ENCODE data around the gene DKK2.
"Not testable (repeated sequence)": the region's sequence is repeated elsewhere in the genome, so short reads cannot be mapped to it uniquely, and the experiment has no call there.

Gene DKK2

DNA sequence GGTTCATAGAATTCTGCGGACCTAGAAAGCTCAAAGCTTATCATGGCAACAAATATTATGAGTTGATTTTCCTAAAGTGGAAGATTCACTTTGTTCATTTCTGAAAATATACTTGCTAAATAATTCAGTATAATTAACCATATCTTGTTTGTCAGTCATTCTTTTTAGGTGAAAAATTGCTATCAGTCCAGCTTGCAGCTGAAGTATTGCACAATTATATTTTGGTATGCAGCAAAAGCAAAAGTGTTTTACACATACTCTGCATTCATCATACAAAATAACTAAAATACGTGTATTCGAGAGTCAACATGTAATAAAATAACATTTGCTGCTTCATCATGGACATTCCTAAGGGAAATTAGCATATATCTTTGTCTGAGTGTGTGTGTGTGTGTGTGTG, 24.8 kb downstream of the DKK2 start:
- no peak for DNase-seq

DNA sequence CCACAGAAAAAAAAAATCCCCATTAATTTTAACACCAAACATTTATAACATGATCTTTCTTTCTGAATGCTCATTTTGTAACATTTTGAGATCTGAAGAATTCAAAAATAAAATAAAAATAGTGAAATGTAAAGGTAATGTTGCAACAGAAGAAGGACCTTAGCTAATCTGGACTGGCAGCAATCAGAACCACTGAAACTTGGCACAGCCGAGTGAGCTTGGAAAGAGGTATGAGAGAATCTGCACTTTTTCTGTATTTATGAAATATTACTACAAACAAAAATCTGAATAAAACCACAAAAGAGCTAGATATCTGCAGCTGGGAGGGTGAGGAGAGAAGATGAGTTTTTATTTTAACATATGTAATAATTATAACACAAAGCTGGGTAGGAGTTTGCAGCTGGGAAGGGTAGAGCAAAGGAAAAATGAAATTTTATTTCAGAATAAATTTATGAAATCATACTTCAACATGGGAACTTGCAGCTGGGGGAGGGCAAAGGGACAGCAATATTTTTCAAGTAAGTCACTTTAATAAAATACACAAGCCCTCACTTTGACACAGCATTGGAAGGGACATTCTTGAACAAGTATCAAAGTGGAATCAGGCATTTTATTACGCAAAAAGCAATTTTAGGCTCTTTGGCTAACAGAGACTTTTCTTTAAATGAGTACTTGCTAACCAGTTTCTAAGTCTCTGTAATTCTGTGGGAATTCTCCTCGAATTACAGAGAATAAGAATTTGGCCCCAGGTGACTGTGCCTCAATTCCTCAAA, 26.7 kb downstream of the DKK2 start:
- no peak for DNase-seq

DNA sequence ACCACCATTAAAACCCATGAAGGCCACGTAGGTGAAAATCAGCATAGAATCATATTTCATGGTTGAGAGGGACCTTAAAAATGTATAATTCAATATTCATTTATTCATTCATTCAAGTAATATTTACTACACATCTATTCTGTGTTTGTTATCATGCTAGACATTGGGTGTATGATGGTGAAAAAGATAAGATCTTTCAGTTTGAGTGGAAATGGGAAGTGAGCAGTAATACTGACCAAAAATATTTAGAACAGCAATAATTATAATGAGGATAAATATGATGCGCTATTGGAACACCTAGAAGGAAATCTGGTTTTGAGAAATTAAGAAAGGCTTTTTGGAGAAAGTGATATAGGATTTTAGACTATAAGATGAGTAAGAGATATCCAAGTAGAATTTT, 28.0 kb downstream of the DKK2 start:
- no peak for DNase-seq

DNA sequence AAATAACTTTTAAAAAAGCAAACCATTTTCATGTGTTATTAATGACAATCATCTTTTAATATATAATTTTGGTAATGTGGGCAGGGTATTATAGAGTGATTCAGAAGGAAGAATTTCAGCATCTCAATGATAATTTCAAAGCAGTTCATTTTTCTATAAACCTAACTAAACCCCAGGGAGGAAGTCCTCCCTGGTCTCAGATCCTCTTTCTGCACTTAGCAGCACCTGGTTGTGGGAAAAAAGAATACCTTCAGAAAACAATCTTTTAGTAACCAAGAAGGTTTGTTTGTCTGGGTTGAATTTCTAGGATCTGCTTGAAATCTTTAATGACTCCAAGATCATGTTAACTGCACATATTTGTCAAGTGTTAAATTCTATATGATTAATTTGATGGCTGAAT, 29.9 kb downstream of the DKK2 start:
- DNase-seq = no peak

DNA sequence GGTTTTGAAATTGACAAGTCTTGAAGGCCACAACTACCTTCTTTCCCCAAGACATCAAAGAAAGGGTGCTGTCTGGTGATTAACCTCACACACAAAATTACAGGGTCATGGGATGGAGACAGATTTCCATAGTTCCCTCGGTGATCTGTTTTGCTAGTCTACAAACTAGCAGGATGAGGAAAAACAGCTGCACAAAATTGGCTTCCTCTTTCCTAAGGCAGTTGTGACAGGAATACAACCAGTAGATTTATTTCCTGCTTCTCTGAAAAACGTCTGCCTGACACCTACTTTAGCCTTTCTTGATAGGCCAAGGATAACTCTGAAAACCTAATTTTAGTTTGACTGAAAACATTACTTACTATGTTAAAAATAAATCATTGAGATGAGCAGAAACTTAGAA, 39.6 kb downstream of the DKK2 start:
- DNase-seq = no peak

DNA sequence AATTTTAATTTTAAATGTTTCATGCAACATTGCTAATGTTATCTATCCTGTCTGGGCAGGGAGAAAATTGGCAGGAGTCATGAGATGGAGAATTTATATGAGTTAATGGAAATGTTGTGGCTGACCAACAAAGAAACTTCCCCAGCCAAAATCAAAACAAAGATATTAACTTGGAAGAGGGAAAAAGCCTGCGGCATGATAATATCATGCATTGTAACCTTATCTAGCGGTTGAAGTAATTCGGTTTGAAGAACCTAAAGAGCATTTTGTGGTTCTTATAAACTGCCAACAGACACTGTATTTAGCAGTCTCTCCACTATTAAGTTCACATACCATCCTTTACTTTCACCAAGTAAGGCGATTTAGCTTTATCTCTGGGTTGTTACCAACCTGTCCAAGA, 42.3 kb downstream of the DKK2 start:
- no peak for DNase-seq

DNA sequence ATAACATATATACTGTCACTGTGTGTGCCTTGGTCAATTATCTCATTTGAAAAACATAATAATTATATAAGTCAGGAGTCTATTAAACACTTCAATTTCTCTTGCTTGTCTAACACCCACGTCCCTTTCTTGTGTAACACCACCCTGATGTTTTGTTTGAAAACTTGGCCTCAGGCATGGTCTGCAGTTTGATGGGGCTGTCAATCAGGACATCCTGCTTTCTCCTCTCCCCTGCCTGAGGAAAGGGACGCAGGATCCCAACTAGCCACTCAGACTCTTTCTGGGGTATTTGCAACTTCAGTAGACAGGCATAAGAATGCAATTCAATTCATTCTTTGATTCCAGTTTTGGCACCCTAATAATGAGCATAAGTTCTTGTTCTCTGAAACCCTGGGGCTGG, 48.8 kb downstream of the DKK2 start:
- no peak for DNase-seq

DNA sequence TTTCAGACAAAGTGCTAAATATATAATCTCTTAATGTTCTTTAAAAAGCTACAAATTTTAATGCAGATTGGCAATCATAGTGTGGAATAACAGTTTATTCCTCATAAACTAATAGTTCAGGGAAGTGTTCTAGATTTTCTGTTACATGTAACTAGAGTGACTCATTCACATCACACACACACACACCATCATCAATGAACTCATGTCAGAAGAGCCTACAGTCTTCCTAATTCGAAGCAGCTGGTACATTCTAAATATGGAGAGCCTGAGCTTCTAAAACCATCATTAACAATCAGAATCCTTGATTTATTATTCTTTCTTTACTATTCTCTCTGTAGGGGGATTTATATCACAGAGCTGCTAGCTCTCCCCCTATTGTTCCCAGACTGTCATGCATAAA, 49.6 kb downstream of the DKK2 start:
- DNase-seq = no peak

DNA sequence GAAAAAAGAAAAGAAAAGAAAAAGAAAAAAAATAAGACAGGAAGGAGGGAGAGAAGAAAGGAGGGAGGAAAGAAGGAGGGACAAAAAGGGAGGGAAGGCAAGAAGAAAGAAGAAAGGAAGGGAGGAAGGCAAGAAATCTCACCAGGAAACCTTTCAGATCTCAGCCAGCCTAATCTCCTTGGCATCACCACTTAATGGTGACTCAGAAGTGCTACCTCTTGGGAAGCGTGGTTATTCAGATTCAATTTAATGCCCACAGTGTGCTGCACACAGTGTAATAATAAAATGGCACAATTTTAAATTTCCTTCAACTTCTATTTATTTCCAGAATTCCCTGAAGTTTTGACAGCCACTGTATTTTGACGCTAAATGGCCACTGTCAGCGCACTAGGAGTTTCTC, 50.3 kb downstream of the DKK2 start:
- no peak for DNase-seq

DNA sequence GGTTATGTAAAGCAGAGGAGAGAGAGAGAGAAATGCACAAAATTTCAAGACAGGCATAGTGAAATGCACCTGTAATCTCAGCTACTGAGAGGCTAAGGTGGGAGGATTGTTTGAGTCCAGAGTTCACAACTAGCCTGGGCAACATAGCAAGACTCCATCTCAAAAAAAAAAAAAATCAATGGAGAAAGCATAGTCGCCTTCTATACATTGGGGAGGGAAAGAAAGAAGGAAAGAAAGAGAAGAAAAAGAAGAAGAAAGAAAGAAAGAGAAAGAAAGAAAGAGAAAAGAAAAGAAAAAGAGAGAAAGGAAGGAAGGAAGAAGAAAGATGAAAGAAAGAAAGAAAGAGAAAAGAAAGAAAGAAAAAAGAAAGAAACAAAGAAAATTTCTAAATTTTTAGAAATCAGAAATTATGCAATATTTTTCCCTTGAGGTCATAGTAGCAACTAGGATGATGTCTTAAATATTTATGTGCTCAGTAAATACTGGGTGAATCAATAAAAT, 53.4 kb downstream of the DKK2 start:
- DNase-seq = no peak

DNA sequence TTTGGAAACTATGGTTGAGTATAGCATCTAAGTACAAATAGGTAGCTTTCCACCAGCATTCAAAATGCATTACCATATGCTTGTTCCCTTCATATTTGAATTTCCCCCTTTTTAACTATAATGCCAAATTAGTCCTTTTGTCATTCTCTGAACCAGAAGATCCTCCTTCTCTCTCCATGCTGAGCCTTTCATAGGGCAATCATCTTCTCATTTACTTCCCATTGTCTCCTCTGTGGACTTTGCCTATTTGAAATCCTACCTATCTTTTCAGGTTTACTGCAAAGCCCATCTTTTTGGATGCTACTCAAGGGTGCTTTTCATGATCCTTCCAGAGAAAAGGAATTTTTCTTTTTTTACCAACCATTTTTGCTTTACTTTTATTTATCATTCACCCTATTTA, 54.7 kb downstream of the DKK2 start:
- no peak for DNase-seq

DNA sequence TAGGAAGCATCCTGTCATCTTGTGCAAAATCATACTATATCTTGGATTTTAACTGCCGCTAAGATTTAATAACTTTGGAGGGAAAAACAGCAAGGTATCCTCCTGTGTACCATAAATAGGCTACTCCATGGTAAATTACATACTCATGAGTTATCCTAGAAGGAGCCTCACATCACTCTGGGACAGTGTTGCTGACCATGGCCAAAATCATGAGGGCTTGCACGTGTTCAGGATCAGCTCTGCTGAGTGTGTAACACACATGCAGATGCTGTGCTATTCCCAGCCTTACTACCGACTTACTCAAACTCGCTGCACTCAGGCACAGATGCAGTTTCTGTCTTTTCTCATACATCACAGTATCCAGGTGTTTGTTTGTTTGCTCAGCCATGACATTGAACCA, 56.6 kb downstream of the DKK2 start:
- DNase-seq = no peak

DNA sequence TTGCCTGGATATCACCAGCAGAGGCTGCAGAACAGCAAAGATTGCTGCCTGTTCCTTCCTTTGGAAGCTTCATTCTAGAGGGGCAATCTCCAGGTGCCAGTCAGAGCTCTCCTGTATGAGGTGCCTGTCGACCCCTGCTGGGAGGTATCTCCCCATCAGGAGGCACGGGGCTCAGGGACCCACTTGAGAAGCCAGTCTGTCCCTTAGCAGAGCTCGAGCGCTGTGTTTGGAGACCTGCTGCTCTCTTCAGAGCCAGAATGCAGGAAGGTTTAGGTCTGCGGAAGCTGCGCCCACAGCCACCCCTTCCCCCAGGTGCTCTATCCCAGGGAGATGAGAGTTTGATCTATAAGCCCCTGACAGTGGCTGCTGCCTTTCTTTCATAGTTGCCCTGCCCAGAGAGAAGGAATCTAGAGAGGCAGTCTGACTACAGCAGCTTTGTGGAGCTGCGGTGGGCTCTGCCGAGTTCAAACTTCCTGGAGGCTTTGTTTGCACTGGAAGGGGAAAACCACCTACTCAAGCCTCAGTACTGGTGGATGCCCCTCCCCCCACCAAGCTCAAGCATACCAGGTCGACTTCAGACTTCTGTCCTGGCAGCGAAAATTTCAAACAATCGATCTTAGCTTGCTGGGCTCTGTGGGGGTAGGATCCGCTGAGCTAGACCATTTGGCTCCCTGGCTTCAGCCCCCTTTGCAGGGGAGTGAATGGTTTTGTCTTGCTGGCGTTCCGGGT, 57.9 kb downstream of the DKK2 start:
- no peak for DNase-seq

DNA sequence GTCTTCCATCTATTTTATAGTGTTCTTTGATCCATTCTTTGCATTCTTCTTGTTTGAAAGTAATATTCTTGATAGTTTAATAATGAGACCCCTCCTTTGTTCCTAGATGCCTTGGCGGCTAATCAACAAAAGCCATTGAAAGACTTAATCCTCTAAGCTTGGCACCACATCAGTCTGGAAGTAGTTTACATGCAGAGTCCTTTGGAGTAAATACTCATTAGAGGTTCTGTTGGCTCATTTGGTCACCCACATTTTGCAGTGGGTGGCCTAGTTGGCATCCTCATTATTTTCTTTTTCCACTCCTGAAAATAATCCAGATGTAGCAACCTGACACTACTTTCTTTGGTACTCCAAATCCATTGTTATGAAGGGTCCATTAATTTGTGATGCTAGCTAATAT, 64.5 kb downstream of the DKK2 start:
- DNase-seq = no peak

DNA sequence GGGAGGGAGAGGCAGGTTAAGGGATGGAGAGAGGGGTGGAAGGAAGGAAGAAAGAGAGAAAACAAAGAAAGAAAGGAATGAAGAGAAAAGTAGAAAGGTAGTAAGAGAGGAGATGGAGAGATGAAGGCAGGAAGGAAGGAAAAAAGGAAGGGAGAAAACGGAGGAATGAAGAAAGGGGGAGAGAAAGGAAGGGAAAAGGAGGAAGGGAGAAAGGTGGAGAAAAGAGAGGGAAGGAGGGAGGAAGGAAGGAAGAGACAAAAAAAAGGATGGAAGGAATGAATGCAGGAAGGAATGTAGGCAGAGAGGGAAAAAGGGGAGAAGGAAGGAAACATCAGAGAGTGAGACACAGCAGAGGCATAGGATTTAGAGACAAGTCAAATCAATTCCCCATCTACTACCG, 68.2 kb downstream of the DKK2 start:
- DNase-seq = no peak

DNA sequence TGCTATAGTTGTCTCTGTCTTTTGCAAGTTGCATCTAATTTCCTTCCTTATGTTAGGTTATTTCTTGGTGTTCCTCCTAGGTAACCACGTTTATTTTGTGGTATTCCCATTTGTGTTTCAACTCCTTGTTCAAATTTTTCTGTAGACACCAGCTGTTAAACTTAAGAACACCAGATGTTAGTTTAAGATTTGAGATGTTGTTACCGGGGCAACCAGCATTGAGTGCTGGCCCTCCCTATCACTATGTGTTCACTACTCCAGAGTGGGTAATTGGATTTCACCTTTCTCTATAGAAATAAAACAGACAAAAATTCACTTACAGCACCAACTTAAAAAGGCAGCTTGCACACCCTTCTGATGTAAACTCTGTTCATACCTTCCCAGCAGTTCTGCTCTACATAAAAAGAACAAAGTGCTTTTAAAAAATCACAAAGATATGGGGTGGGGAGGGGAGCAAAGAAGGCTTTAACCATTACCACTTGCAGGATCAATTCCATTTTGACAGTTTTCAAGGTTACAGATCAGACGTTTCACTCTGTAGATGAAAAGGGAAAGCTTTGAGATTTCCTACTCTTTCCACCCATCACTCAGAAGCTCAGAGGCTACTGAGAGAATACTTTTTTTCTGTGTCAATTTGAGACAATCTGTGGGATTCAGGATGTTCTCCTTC, 82.9 kb downstream of the DKK2 start:
- no peak for DNase-seq

DNA sequence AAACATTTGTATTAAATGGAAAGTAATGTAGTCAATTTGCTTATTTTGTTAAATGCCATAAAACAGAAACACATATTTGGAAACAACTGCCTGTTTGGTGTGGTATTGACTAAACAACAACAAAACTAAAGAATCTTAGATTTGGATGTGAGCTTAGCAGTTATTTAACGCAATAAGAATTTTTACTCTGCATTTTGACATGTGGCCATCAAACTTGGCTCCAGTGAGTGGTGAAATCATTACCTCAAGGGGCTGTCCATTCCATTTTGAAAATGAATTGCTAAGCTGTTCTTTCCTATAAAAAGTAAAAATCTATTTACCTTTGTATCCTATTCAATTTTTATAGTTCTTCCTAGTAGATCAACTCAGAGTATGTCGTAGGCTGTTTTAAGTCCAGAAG, 84.2 kb downstream of the DKK2 start:
- DNase-seq = no peak

DNA sequence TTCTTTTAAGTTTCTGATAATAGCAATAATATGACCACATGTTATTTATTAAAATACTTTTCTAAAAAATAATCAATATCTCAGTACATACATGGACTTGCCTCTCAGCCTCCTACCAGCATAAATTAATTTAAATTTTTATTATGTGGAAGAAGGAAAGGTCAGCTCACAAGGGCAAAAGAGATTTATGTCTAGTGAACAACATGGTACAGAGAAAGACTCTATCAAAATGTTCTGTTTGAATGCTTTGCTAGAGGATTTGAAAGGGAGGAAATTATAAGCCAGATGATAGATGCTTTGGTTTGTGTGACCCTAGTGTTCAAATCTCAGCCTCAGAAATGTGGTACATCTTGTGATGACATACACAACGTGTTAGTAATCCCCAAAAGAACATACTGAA, 94.3 kb downstream of the DKK2 start:
- DNase-seq = no peak

DNA sequence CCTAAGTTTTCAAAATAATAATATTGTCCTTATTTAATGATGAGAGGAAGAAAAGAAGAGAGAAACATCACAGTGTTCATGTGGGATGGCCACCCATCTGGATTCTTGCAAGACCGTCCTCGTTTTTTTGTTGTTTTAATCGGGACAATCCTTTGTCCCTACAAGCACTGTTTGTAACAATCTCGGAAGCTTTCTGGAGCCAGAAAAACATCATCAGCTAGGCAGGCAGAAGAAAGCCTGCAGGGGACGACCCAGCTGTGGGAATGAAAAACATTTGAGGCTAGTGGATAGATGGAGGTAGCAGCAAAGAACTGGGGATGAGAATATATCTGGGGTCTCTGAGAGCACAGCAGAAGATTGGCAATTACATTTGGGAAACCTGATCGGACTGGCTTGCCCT, 105.6 kb downstream of the DKK2 start:
- DNase-seq = no peak

DNA sequence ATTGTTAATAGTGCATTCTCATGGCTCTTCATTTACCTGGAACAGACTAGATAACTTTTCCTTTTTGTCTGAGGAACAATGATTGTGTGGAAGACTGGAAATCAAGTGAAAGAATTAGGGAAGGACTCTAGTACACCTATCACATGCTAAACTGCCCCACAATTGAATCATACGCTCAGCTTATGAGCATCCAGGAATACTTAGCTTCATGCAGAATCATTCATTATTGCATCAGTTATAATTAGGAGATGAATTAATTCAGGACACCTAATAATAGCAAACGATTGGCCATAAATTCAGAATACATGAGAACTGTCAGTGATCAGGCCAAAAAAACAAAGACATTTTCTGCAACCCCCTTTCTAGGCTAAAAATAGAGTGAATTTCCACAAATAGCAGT, 106.9 kb downstream of the DKK2 start:
- DNase-seq = no peak

DNA sequence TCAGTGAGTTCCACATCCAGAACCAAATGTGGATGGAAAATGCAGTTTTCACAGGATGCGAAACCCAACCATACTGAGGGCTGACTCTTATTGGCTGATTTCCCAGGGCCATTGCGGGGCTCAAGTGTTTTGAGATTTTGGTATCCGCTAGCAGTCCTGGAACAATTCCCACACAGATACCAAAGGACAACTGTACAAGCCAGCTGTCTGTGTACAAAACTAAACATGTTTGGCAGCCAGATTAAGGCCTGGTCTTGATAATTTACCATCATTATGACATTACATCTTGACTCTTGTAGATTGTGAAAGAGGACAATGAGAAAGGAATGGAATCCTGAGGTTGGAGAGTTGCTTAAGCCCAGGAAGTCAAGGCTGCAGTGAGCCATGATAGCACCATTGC, 121.9 kb downstream of the DKK2 start:
- DNase-seq = no peak

DNA sequence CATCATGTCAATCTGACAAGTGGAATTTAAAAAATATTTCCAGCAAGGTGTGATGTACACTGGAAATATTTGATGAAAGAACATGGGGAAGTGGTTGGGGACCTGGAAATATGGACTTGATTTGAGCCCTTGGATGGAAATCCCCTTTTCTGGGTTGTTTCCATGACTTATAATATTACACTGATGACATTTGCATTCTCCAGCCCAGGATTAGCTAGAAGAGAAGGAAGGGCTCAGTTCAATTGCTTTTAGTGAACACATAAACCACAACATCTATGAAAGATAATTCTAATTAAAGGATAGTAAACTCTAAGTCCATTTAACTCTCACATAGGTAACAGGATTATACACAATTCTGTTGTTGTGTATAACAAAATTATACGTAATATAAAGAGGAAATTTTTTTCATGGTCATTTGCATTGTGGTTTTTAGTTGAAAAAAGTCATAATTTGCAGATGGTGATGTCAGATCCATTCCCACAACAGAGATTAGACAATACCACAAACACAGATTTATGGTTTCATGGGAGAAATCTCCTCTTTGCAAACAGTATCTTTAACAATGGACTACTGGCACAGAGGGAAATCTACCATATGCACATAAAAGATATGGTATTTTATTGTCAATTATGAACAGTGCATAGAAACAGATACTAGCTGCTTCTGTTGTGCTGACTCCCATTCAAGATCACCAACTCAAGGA, 126.5 kb downstream of the DKK2 start:
- DNase-seq = no peak

DNA sequence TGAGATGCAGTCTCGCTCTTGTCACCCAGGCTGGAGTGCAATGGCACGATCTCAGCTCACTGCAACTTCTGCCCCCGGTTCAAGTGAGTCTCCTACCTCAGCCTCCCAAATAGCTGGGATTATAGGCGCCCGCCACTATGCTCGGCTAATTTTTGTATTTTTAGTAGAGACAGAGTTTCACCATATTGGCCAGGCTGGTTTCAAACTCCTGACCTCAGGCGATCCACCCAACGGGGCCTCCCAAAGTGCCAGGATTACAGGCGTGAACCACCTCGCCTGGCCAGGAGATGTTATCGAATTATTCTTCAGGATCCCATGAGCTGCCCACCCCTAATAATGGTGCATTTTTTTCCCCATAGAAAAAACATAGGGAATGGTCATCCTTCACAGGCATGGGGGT, 128.1 kb downstream of the DKK2 start:
- not testable (repeated sequence) for DNase-seq
